Stimulated activated naive CD8-positive, alpha-beta T cell treated with anti-CD3 and anti-CD28 coated beads, Interleukin-15, amount 100 ng/mL, for 72 hours (primary cell): ENCODE measurements around the gene NUPR2.
"Not testable (repeated sequence)": the region's sequence is repeated elsewhere in the genome, so short reads cannot be mapped to it uniquely, and the experiment has no call there.

Source experiments
- ATAC-seq: fragments of 150-1000 bp; cut with Tn5 transposase; 2 replicates; pipeline ENCODE4 v1.10.0; 2021; ENCODE audit warnings: mild to moderate bottlenecking, moderate library complexity
- DNase-seq, 2 donors: peaks; one replicate each; pipeline ENCODE4 v3.0.0; 2021 to 2022
- H3K27ac Mint-ChIP-seq, 2 donors: one replicate each; pipeline ENCODE4 v1.8.0; 2022; ENCODE audit warnings: mild to moderate bottlenecking in 2 of 2, mixed read lengths in 2 of 2, moderate library complexity in 2 of 2
- H3K27me3 Mint-ChIP-seq: one replicate; pipeline ENCODE4 v1.8.0; 2022; ENCODE audit warnings: mixed read lengths
- H3K4me1 Mint-ChIP-seq: one replicate; pipeline ENCODE4 v1.8.0; 2022; ENCODE audit warnings: mild to moderate bottlenecking, mixed read lengths
- H3K4me3 Mint-ChIP-seq, 2 donors: one replicate each; pipeline ENCODE4 v1.8.0; 2022; ENCODE audit warnings: mild to moderate bottlenecking in 2 of 2, mixed read lengths in 2 of 2, moderate library complexity in 1 of 2
- H3K9me3 Mint-ChIP-seq, 2 donors: one replicate each; pipeline ENCODE4 v1.8.0; 2022; ENCODE audit warnings: mixed read lengths in 2 of 2

NUPR2 gene

DNA sequence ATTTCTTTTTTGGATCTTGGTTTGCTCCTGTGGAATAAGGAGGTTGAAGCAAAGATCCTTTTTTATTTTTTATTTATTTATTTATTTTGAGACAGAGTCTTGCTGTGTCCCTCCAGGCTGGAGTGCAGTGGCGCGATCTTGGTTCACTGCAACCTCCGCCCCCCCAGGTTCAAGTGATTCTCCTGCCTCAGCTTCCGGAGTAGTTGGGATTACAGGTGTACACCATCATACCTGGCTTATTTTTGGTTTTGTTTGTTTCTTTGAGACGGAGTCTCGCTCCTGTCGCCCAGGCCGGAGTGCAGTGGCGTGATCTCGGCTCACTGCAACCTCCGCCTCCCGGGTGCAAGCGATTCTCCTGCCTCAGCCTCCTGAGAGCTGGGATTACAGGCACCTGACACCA lies 49.8 kb downstream of the NUPR2 start:
- DNase-seq, H3K9me3 Mint-ChIP-seq, H3K4me3 Mint-ChIP-seq, ATAC-seq, H3K27me3 Mint-ChIP-seq, H3K27ac Mint-ChIP-seq: not testable (repeated sequence)
- peaks cover 34% of the 10 kb centered on the region for H3K4me1 Mint-ChIP-seq
